Measurements from ENCODE around the gene MSX1. TPM values are rescaled to one million over a fixed set of nuclear protein-coding genes. Genes with fewer than 3 reads are reported as not detected.

The MSX1 gene
- total and polyA plus RNA-seq, 2 of the 8 experiments (the other 6 are each of a cell fraction or from before 2014, with no cell fraction given), result 0.47 TPM; not detected in 1

DNA sequence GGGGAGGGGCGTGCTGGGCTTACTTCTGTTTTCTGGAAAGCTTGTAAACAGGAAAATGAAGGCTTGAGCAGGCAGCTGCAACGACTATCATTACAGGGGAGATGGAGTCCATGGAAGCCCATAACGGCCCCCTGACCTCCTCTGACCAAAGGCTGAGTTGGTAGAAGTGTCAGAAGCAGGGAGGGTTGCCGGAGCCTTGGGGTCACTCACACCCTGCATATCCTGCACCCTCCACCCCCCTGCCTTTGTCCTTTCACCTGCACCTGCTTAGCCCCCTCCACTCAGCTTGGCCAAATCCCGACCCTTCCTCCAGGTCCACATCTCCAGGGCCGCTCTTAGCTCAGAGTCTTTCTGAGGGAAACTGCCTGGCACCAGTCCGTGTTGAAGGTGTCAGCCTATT, 12.5 kb upstream of the MSX1 start:
- Histone ChIP-seq H2BK15ac (ENCODE audit: low read length) (no peak overlapping the region), H3K18ac (ENCODE audit: extremely low read depth, low read length) (no peak overlapping the region), H3K4me3 (ENCODE audit: extremely low read depth in 1 of 4, insufficient read depth in 2 of 4, low read depth in 3 of 4, low read length in 4 of 4) (no peak overlapping the region), H3K4me2 (ENCODE audit: insufficient read depth in 1 of 2, low read depth in 2 of 2, low read length in 2 of 2) (no peak overlapping the region), H4K8ac (ENCODE audit: extremely low read depth, insufficient read depth, low read length) (no peak overlapping the region), H4K91ac (replicated peaks; ENCODE audit: insufficient read length, low read length) (no peak overlapping the region), H2BK12ac (ENCODE audit: low read depth, low read length) (no peak overlapping the region), H3K9ac (replicated peaks in 1 of 4; ENCODE audit: extremely low read depth in 1 of 4, low read depth in 3 of 4, low read length in 3 of 4) (no peak overlapping the region), H2AFZ (ENCODE audit: low read length) (no peak overlapping the region), H3K27ac (ENCODE audit: low read depth, low read length) (no peak overlapping the region), H3K9me3 (ENCODE audit: insufficient read depth in 2 of 2, low read depth in 1 of 2, low read length in 1 of 2) (no peaks in the 10 kb centered on the region), H3K23me2 (ENCODE audit: low read depth, low read length) (no peaks in the 10 kb centered on the region), H3K27me3 (replicated peaks in 1 of 4; ENCODE audit: control insufficient read depth in 3 of 4, extremely low read depth in 1 of 4, insufficient read depth in 3 of 4, low read length in 3 of 4) (peaks cover 20 to 45% (median 35%) of the 10 kb centered on the region in 4 experiments), H3K14ac (ENCODE audit: insufficient read length) (no peak overlapping the region), H2BK120ac (replicated peaks; ENCODE audit: low read depth, low read length) (no peak overlapping the region), H2BK20ac (ENCODE audit: low read length) (no peak overlapping the region), H4K20me1 (replicated peaks in 1 of 2; ENCODE audit: control insufficient read depth in 1 of 2, insufficient read depth in 2 of 2, low read length in 2 of 2) (peaks cover 4 to 8% of the 10 kb centered on the region in 2 experiments), H3K36me3 (ENCODE audit: control insufficient read depth in 2 of 4, insufficient read depth in 4 of 4, low read length in 3 of 4) (no peaks in the 10 kb centered on the region), H3K56ac (replicated peaks; ENCODE audit: insufficient read length, low read depth, low read length) (no peak overlapping the region), H3K23ac (ENCODE audit: insufficient read length) (no peak overlapping the region), H3K4me1 (replicated peaks in 1 of 4; ENCODE audit: control insufficient read depth in 3 of 4, insufficient read depth in 4 of 4, low read length in 3 of 4) (no peaks in the 10 kb centered on the region; a peak in 1 of 7 replicates), H2BK5ac (ENCODE audit: low read depth, low read length) (no peak overlapping the region), H4K5ac (ENCODE audit: insufficient read length, low read depth, low read length) (no peak overlapping the region), H3K4ac (replicated peaks; ENCODE audit: insufficient read length, low read depth, low read length) (no peak overlapping the region), H2AK5ac (ENCODE audit: low read depth, low read length) (no peak overlapping the region), H3K79me2 (ENCODE audit: control insufficient read depth in 1 of 2, insufficient read depth in 2 of 2, low read length in 2 of 2) (no peaks in the 10 kb centered on the region), H3K79me1 (ENCODE audit: low read depth, low read length) (no peaks in the 10 kb centered on the region)
- ChIA-PET POLR2A (ENCODE audit: partially characterized antibody) (interaction anchor here (0.8 to 1.1 kb wide), 2 partner anchors 8 to 84 kb away, joined by 3 read pairs; no protein-coding TSS in a partner anchor), CTCF (ENCODE audit: partially characterized antibody) (interaction anchor here (0.8 kb wide), 1 partner anchor 21 kb away, joined by 3 read pairs; no protein-coding TSS in a partner anchor)
- DNase-seq (ENCODE audit: low read depth in 1 of 2, low spot score in 2 of 2), result no peak
- no peak for TF ChIP-seq TEAD4 (IDR thresholded peaks at IDR 0.05; ENCODE audit: low read depth, low read length)
- TF ChIP-seq KDM1A (IDR thresholded peaks at IDR 0.05; ENCODE audit: borderline replicate concordance, low read length), result no peak
- no peak for TF ChIP-seq NANOG (IDR thresholded peaks at IDR 0.05; ENCODE audit: insufficient read depth, low read depth, low read length, poor library complexity, severe bottlenecking)
- no peak for FAIRE-seq
- 74% methylated on average over 7 of the region's 7 CpGs; no CpG with 5 or more reads in 1 of the 2 experiments for WGBS, 2 experiments (ENCODE audit: extremely low coverage in 1 of 2, insufficient coverage in 1 of 2, insufficient read length in 1 of 2, insufficient replicate concordance in 2 of 2, low coverage in 1 of 2, low lambda C conversion rate in 2 of 2, missing lambda C conversion rate in 1 of 2)
